Measurements from ENCODE around the gene RCCD1.
A peak's percentile ranks its signal among the peaks of the same experiment; 100 is the strongest.
"Not testable (repeated sequence)": the region's sequence is repeated elsewhere in the genome, so short reads cannot be mapped to it uniquely, and the experiment has no call there.

Gene RCCD1

GRCh38 chr15:90954712-90955623, at the start of gene RCCD1:
RCCD1 (plus strand) TSS chr15:90954884; CDS start chr15:90956735, 1,851 bp downstream.
- DNase-seq = peak; percentile 80

GRCh38 chr15:90905306-90906180, 49.1 kb upstream of the RCCD1 start:
- no peak for DNase-seq

- no peak for DNase-seq
These were observed 48.4 kb upstream of the RCCD1 start for GRCh38 chr15:90906181-90906849.

GRCh38 chr15:90907051-90907660, 47.5 kb upstream of the RCCD1 start:
- DNase-seq = no peak

GRCh38 chr15:90907838-90908507, 46.7 kb upstream of the RCCD1 start:
- no peak for DNase-seq

GRCh38 chr15:90909449-90909848, 45.2 kb upstream of the RCCD1 start:
- DNase-seq = not testable (repeated sequence)

- no peak for DNase-seq
These were observed 44.7 kb upstream of the RCCD1 start for GRCh38 chr15:90909976-90910375.

GRCh38 chr15:90910441-90911301, 44.0 kb upstream of the RCCD1 start:
- DNase-seq = no peak

GRCh38 chr15:90911302-90911623, 43.4 kb upstream of the RCCD1 start:
- DNase-seq = no peak

- DNase-seq = no peak
These were observed 42.5 kb upstream of the RCCD1 start for GRCh38 chr15:90911906-90912769.

- no peak for DNase-seq
These were observed 42.0 kb upstream of the RCCD1 start for GRCh38 chr15:90912770-90913075.

- DNase-seq = no peak
These were observed 41.2 kb upstream of the RCCD1 start for GRCh38 chr15:90913398-90913944.

GRCh38 chr15:90914305-90915080, 40.2 kb upstream of the RCCD1 start:
- no peak for DNase-seq

- DNase-seq = no peak
These were observed 39.4 kb upstream of the RCCD1 start for GRCh38 chr15:90915216-90915807.

- no peak for DNase-seq
These were observed 38.8 kb upstream of the RCCD1 start for GRCh38 chr15:90915808-90916440.

- DNase-seq = no peak
These were observed 38.2 kb upstream of the RCCD1 start for GRCh38 chr15:90916461-90916860.

- DNase-seq = no peak
These were observed 37.1 kb upstream of the RCCD1 start for GRCh38 chr15:90917569-90917968.

GRCh38 chr15:90918034-90918788, 36.5 kb upstream of the RCCD1 start:
- DNase-seq = no peak

All from NCI-H1436 treated with DMSO at 0.1 percent for 48 hours (cell line).